SK-N-SH (cell line): Measurements from ENCODE around the gene CHST12. TPM values are rescaled to one million over a fixed set of nuclear protein-coding genes. Genes with fewer than 3 reads are reported as not detected.
"Not testable (repeated sequence)": the region's sequence is repeated elsewhere in the genome, so short reads cannot be mapped to it uniquely, and the experiment has no call there.

Experiments used
- CTCF ChIA-PET: fragments of 300-600, 350-600 bp; formaldehyde crosslinking; extraction: SDS; loops from one replicate; lab custom pipeline; 2021; lab: Yijun Ruan, JAX
- POLR2A ChIA-PET: fragments of 350-600 bp; sonication (Branson Sonifier 250); formaldehyde crosslinking; extraction: SDS; loops from one replicate; lab custom pipeline; 2020; ENCODE audit warnings: antibody characterized with exemption, inconsistent platforms; lab: Yijun Ruan, JAX
- DNase-seq: peaks from one replicate; pipeline ENCODE4 v3.0.0; 2012
- H2AFZ ChIP-seq: fragments of 200-600 bp; sonication (generic); 2 replicates; pipeline ENCODE4 v1.8.1; 2016; ENCODE audit warnings: antibody characterized with exemption, mild to moderate bottlenecking, low read depth
- H3F3A ChIP-seq: fragments of 200-600 bp; sonication (generic); replicated peaks from 2 replicates; pipeline ENCODE3; 2016; ENCODE audit warnings: antibody characterized with exemption, mild to moderate bottlenecking; ENCODE audit not compliant: insufficient read depth
- H3K27ac ChIP-seq, 2 experiments: fragments of 200-500 bp in 1 of 2; fragments of 200-600 bp in 1 of 2; sonication (Bioruptor generic) in 1 of 2; sonication (generic), shearing (Covaris generic) in 1 of 2; 2 replicates each; pipeline versions ENCODE4 v1.5.1 to v1.6.1; 2014 to 2016; ENCODE audit warnings: low read depth in 2 of 2, inconsistent platforms in 1 of 2, low read length in 1 of 2, mild to moderate bottlenecking in 1 of 2, mixed read lengths in 1 of 2
- H3K27me3 ChIP-seq: fragments of 200-600 bp; sonication (generic), shearing (Covaris generic); 2 replicates; pipeline ENCODE4 v1.6.1; 2016; ENCODE audit warnings: mixed run types; ENCODE audit not compliant: insufficient read depth
- H3K36me3 ChIP-seq, 2 experiments: fragments of 200-500 bp in 1 of 2; fragments of 200-600 bp in 1 of 2; sonication (Bioruptor generic) in 1 of 2; sonication (generic) in 1 of 2; replicated peaks in 1 of 2; 2 replicates each; pipeline versions ENCODE3 to v1.5.1; 2014 to 2016; ENCODE audit warnings: low read length in 1 of 2, mild to moderate bottlenecking in 1 of 2; ENCODE audit not compliant: insufficient read depth in 2 of 2, control insufficient read depth in 1 of 2
- H3K4me1 ChIP-seq, 2 experiments: fragments of 200-500 bp in 1 of 2; fragments of 200-600 bp in 1 of 2; sonication (Bioruptor generic) in 1 of 2; sonication (generic), shearing (Covaris generic) in 1 of 2; 2 replicates each; pipeline versions ENCODE4 v1.5.1 to v1.6.1; 2014 to 2016; ENCODE audit warnings: low read depth in 1 of 2, low read length in 1 of 2, mixed run types in 1 of 2; ENCODE audit not compliant: insufficient read depth in 2 of 2, control insufficient read depth in 1 of 2
- H3K4me2 ChIP-seq: fragments of 200-600 bp; sonication (generic), shearing (Covaris generic); 2 replicates; pipeline ENCODE4 v1.6.1; 2017; ENCODE audit warnings: mixed run types
- H3K4me3 ChIP-seq, 2 experiments: fragments of 200-500 bp in 1 of 2; fragments of 200-600 bp in 1 of 2; sonication (Bioruptor generic) in 1 of 2; sonication (generic), shearing (Covaris generic) in 1 of 2; 2 replicates each; pipeline versions ENCODE4 v1.5.1 to v1.8.1; 2014 to 2016; ENCODE audit warnings: low read depth in 2 of 2, inconsistent platforms in 1 of 2, low read length in 1 of 2, mild to moderate bottlenecking in 1 of 2, mixed read lengths in 1 of 2, moderate library complexity in 1 of 2
- H3K79me2 ChIP-seq: fragments of 200-600 bp; sonication (generic); 2 replicates; pipeline ENCODE4 v1.8.1; 2017; ENCODE audit warnings: mild to moderate bottlenecking; ENCODE audit not compliant: insufficient read depth
- H3K9ac ChIP-seq: fragments of 200-600 bp; sonication (generic); 2 replicates; pipeline ENCODE4 v1.6.1; 2017; ENCODE audit warnings: mixed run types
- H3K9me2 ChIP-seq: fragments of 200-600 bp; sonication (generic); 2 replicates; pipeline ENCODE4 v1.6.1; 2017; ENCODE audit warnings: mixed run types
- H3K9me3 ChIP-seq: fragments of 200-600 bp; sonication (generic); 2 replicates; pipeline ENCODE4 v1.6.1; 2017; ENCODE audit warnings: mixed run types, mild to moderate bottlenecking, moderate library complexity
- H4K20me1 ChIP-seq: fragments of 200-600 bp; sonication (generic); 2 replicates; pipeline ENCODE4 v1.6.1; 2017; ENCODE audit warnings: mild to moderate bottlenecking, mixed run types; ENCODE audit not compliant: insufficient read depth
- FOSL2 ChIP-seq: IDR thresholded peaks from 2 replicates; pipeline ENCODE4 v1.4.0; 2012; ENCODE audit warnings: low read depth, mild to moderate bottlenecking, moderate library complexity, borderline replicate concordance
- FOXM1 ChIP-seq: IDR thresholded peaks from 2 replicates; pipeline ENCODE4 v1.4.0; 2012; ENCODE audit warnings: low read depth, mild to moderate bottlenecking
- MXI1 ChIP-seq: IDR thresholded peaks from 2 replicates; pipeline ENCODE4 v1.6.1; 2012; ENCODE audit warnings: mild to moderate bottlenecking, low read depth, low read length, improper control_type of control experiment
- RAD21 ChIP-seq: IDR thresholded peaks from 2 replicates; pipeline ENCODE4 v1.6.1; 2012; ENCODE audit warnings: mild to moderate bottlenecking, low read length
- REST ChIP-seq: IDR thresholded peaks from 2 replicates; pipeline ENCODE4 v1.6.1; 2012; ENCODE audit warnings: mild to moderate bottlenecking, low read depth, low read length, moderate library complexity
- RFX5 ChIP-seq: IDR thresholded peaks from 2 replicates; pipeline ENCODE4 v1.6.1; 2012; ENCODE audit warnings: mild to moderate bottlenecking, improper control_type of control experiment, low read length
- SMC3 ChIP-seq: IDR thresholded peaks from 2 replicates; pipeline ENCODE4 v1.6.1; 2012; ENCODE audit warnings: low read depth, low read length, improper control_type of control experiment
- TCF12 ChIP-seq: IDR thresholded peaks from 2 replicates; pipeline ENCODE4 v1.4.0; 2012
- ZBTB33 ChIP-seq: IDR thresholded peaks from 2 replicates; pipeline ENCODE4 v1.4.0; 2012; ENCODE audit warnings: low read depth, borderline replicate concordance
- whole genome bisulfite sequencing: methylation state at CpG from one replicate; pipeline ENCODE4 v1.1.6; 2017; ENCODE audit warnings: low lambda C conversion rate; 5-methylcytosine and 5-hydroxymethylcytosine counted together
- polyA plus RNA-seq, 3 experiments: library from polyadenylated mRNA; depleted of rRNA; stranded (reverse); fragments of >200 nt; gene quantifications; 2 replicates each; pipeline ENCODE4 v1.2.3, GENCODE V29; 2012

Gene CHST12
- polyA plus RNA-seq, 1 of the 3 experiments (the other 2 are of a cell fraction) = 32.7 TPM

- Histone ChIP-seq H3K4me3 (no peak overlapping the region), H3K27me3 (no peaks in the 10 kb centered on the region), H3K9me2 (no peaks in the 10 kb centered on the region), H2AFZ (no peak overlapping the region), H3K9ac (no peak overlapping the region), H3K4me2 (no peak overlapping the region), H3K79me2 (no peaks in the 10 kb centered on the region), H3F3A (peaks cover 6% of the 10 kb centered on the region), H3K27ac (no peak overlapping the region), H3K4me1 (peaks cover 0 to 23% of the 10 kb centered on the region in 2 experiments; a peak in 1 of 4 replicates), H3K9me3 (no peaks in the 10 kb centered on the region), H4K20me1 (no peaks in the 10 kb centered on the region), H3K36me3 (no peaks in the 10 kb centered on the region)
- no peak for DNase-seq
- CTCF ChIA-PET = no interaction called here
- WGBS = 95% methylated on average over 5 of the region's 5 CpGs
- POLR2A ChIA-PET = no interaction called here
- no peak for TF ChIP-seq RFX5
- no peak for TF ChIP-seq RAD21
- TF ChIP-seq REST = no peak
Measured at GRCh38 chr7:2388637-2388954, 14.8 kb upstream of the CHST12 start.

GRCh38 chr7:2390020-2390816 lies 13.2 kb upstream of the CHST12 start:
- CTCF ChIA-PET = interaction anchor here (1.8 kb wide), 1 partner anchor 14 kb away, joined by 5 read pairs; the partner anchor contains the start of gene CHST12
- 77% methylated on average over 16 of the region's 16 CpGs for WGBS
- peak; percentile 79 for DNase-seq
- H3K27ac ChIP-seq, H3F3A ChIP-seq, H3K4me2 ChIP-seq, H3K4me3 ChIP-seq, H2AFZ ChIP-seq, H3K9me3 ChIP-seq, H3K79me2 ChIP-seq, H3K9ac ChIP-seq, H3K9me2 ChIP-seq, H4K20me1 ChIP-seq, H3K27me3 ChIP-seq, H3K36me3 ChIP-seq, POLR2A ChIA-PET, H3K4me1 ChIP-seq: not testable (repeated sequence)
- TF ChIP-seq MXI1 = peak; percentile 68; the same call in 1 of the 2 replicates
- TF ChIP-seq, all 33 proteins: peak for 1; not testable (repeated sequence) for 32

GRCh38 chr7:2393706-2394105 lies 9.7 kb upstream of the CHST12 start:
- Histone ChIP-seq H3K36me3 (no peaks in the 10 kb centered on the region), H3K9me3 (no peaks in the 10 kb centered on the region), H3K9ac (no peak overlapping the region), H3K4me2 (no peak overlapping the region), H2AFZ (no peak overlapping the region), H3K27me3 (no peaks in the 10 kb centered on the region), H3F3A (peaks cover 6% of the 10 kb centered on the region), H3K27ac (no peak overlapping the region), H4K20me1 (no peaks in the 10 kb centered on the region), H3K4me1 (peaks cover 0 to 7% of the 10 kb centered on the region in 2 experiments; a peak in 1 of 4 replicates), H3K79me2 (no peaks in the 10 kb centered on the region), H3K9me2 (no peaks in the 10 kb centered on the region), H3K4me3 (no peak overlapping the region)
- WGBS = 92% methylated on average over 12 of the region's 12 CpGs
- no peak for DNase-seq
- CTCF ChIA-PET = interaction anchor here (1.0 to 2.7 kb wide), 3 partner anchors 9 to 58 kb away, joined by 3 to 8 read pairs (median 4); partner anchors contain the start of gene CHST12
- POLR2A ChIA-PET = no interaction called here
- TF ChIP-seq FOXM1 = no peak
- TF ChIP-seq RAD21 = no peak
- no peak for TF ChIP-seq TCF12
- no peak for TF ChIP-seq ZBTB33
- TF ChIP-seq REST = no peak
- no peak for TF ChIP-seq FOSL2
- no peak for TF ChIP-seq SMC3
- no peak for TF ChIP-seq RFX5
